ENCODE results near the gene GABBR2. TPM values are rescaled to one million over a fixed set of nuclear protein-coding genes. Genes with fewer than 3 reads are reported as not detected.

The GABBR2 gene
- total RNA-seq, 2 donors from 2014 or later = 1.2 to 1.3 TPM

DNA sequence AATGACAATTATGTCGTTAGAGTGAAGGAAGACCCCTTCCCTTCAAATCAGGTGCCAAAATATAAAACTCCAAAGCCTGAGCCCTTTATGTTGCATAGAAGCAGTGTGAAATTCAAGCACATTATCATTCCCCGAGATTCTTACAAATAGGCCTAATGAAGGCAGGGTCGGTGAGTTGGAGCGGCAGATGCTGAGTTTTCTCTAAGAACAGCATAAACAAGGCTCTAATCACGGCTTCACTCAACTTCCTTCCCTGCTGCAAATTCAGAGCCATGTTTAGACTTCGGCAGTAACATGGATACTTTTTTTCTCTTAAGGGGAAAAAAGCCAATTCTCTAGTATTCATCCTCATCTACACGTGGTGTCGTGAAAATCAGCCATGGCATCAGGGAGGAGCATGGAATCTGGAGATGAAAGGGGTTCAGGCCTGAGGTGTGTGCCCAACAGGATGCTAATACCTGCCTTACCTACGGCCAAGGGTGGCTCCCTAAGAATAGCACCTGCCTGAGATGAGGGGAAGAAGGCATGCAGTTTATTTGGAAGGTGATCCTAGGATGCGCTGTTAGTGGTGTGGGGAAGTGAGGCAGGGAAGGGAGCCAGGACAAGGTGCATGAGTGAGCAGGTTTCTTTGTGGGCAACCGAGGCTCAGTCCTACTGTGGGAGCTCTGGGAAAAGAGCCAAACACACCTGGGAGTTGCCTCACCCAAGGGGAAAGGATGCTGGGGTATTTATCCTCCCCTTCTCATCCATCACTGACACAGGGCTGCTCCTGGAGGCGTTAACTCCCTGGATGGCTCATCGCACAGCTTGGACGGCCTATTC lies 306.5 kb downstream of the GABBR2 start:
- Mint-ChIP-seq H3K36me3 (ENCODE audit: low read depth) (no peaks in the 10 kb centered on the region), H3K9me3 (no peaks in the 10 kb centered on the region), H3K27me3 (ENCODE audit: insufficient read depth) (peaks cover 1% of the 10 kb centered on the region), H3K4me1 (peaks cover 8% of the 10 kb centered on the region), H3K4me3 (no peak overlapping the region), H3K27ac (no peak overlapping the region)
- no peak overlapping the region for H3K9ac ChIP-seq (ENCODE audit: extremely low read depth, low read length, poor library complexity, severe bottlenecking)
- no peak overlapping the region for H3K4me3 ChIP-seq (ENCODE audit: low read length)
- H3K4me1 ChIP-seq (ENCODE audit: control insufficient read depth, insufficient read depth, low read length) = no peaks in the 10 kb centered on the region
- whole genome bisulfite sequencing, 2 experiments (ENCODE audit: insufficient coverage in 1 of 2, insufficient read length in 1 of 2) = 87 to 89% methylated on average over 11 to 14 of the region's 14 CpGs
- H3K36me3 ChIP-seq (ENCODE audit: control insufficient read depth, insufficient read depth, low read length) = no peaks in the 10 kb centered on the region
- no peak for TF ChIP-seq CTCF (conservative IDR thresholded peaks at IDR 0.05)
- no peak overlapping the region for H3K27ac ChIP-seq (ENCODE audit: low read depth, low read length)
- DNase-seq = no peak
- no peaks in the 10 kb centered on the region for H3K9me3 ChIP-seq (ENCODE audit: control insufficient read depth, low read length)
- no peaks in the 10 kb centered on the region for H3K27me3 ChIP-seq (ENCODE audit: control insufficient read depth, insufficient read depth, low read length, poor library complexity, severe bottlenecking)

DNA sequence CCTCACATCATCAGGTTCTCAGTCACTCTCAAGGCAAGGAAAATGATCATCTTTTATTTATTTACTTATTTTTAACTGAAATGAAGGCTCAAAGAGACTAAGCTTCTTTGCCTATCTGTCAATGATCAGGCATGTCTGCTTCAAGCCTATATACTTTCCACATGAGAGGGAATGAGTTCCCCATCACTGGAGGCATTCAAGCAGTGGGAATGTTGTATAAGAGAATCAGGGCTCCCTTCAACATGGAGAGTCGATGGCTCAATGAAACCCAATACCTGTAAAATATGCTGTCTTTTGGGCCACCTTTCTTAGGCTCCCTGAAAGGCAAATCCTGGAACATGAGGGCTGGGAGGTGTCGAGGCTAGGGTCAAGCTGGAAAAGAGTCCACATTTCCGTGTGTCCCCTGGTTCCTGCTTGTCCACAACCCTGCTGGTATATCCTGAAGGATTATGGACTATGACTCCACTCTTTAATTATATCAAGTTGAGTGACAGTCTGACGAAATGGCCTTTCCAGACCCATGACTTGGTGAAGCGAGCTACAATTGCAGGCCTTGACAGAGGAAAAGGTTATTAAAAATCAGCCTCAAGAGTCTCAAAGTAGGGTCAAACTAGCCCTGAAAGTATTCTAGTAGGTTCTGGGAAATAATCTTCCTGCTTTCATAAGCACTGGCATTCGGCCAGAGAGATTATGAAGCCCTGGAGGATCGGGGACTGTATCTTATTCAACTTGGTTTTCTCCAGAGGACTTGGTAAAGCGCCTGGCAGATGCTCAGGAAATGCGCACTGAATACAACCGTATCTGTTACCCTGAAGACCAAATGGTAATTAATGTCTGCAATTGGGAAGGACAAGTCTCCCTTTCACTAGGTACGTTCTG lies 307.4 kb downstream of the GABBR2 start:
- H3K27me3 ChIP-seq (ENCODE audit: control insufficient read depth, insufficient read depth, low read length, poor library complexity, severe bottlenecking) = no peaks in the 10 kb centered on the region
- no peak overlapping the region for H3K4me3 ChIP-seq (ENCODE audit: low read length)
- H3K27ac ChIP-seq (ENCODE audit: low read depth, low read length) = no peak overlapping the region
- no peaks in the 10 kb centered on the region for H3K36me3 ChIP-seq (ENCODE audit: control insufficient read depth, insufficient read depth, low read length)
- Mint-ChIP-seq H3K4me3 (no peak overlapping the region), H3K4me1 (peaks cover 3% of the 10 kb centered on the region), H3K27ac (no peak overlapping the region), H3K27me3 (ENCODE audit: insufficient read depth) (peaks cover 3% of the 10 kb centered on the region), H3K9me3 (no peaks in the 10 kb centered on the region), H3K36me3 (ENCODE audit: low read depth) (no peaks in the 10 kb centered on the region)
- no peaks in the 10 kb centered on the region for H3K9me3 ChIP-seq (ENCODE audit: control insufficient read depth, low read length)
- no peak for TF ChIP-seq CTCF (conservative IDR thresholded peaks at IDR 0.05)
- 89 to 91% methylated on average over 11 of the region's 11 CpGs for WGBS, 2 experiments (ENCODE audit: insufficient coverage in 1 of 2, insufficient read length in 1 of 2)
- DNase-seq = no peak
- no peak overlapping the region for H3K9ac ChIP-seq (ENCODE audit: extremely low read depth, low read length, poor library complexity, severe bottlenecking)
- H3K4me1 ChIP-seq (ENCODE audit: control insufficient read depth, insufficient read depth, low read length) = no peaks in the 10 kb centered on the region

- WGBS, 2 experiments (ENCODE audit: insufficient coverage in 1 of 2, insufficient read length in 1 of 2) = 89 to 90% methylated on average over 2 to 7 of the region's 8 CpGs
- DNase-seq = no peak
- TF ChIP-seq CTCF (conservative IDR thresholded peaks at IDR 0.05) = peak; percentile 56
- no peak overlapping the region for H3K27ac ChIP-seq (ENCODE audit: low read depth, low read length)
- no peaks in the 10 kb centered on the region for H3K27me3 ChIP-seq (ENCODE audit: control insufficient read depth, insufficient read depth, low read length, poor library complexity, severe bottlenecking)
- Mint-ChIP-seq H3K9me3 (no peaks in the 10 kb centered on the region), H3K4me3 (no peak overlapping the region), H3K36me3 (ENCODE audit: low read depth) (no peaks in the 10 kb centered on the region), H3K27ac (no peak overlapping the region), H3K27me3 (ENCODE audit: insufficient read depth) (peaks cover 10% of the 10 kb centered on the region), H3K4me1 (peaks cover 3% of the 10 kb centered on the region)
- no peak overlapping the region for H3K9ac ChIP-seq (ENCODE audit: extremely low read depth, low read length, poor library complexity, severe bottlenecking)
- no peaks in the 10 kb centered on the region for H3K36me3 ChIP-seq (ENCODE audit: control insufficient read depth, insufficient read depth, low read length)
- no peak overlapping the region for H3K4me3 ChIP-seq (ENCODE audit: low read length)
- no peaks in the 10 kb centered on the region for H3K9me3 ChIP-seq (ENCODE audit: control insufficient read depth, low read length)
- no peaks in the 10 kb centered on the region for H3K4me1 ChIP-seq (ENCODE audit: control insufficient read depth, insufficient read depth, low read length)
Observed at GRCh38 chr9:98399950-98400683, 308.6 kb downstream of the GABBR2 start.
